AG04450 (cell line): ENCODE results near the gene CEP250. TPM values are rescaled to one million over a fixed set of nuclear protein-coding genes. Genes with fewer than 3 reads are reported as not detected.
A peak's percentile ranks its signal among the peaks of the same experiment; 100 is the strongest.
"Not testable (repeated sequence)": the region's sequence is repeated elsewhere in the genome, so short reads cannot be mapped to it uniquely, and the experiment has no call there.

Experiments
- CTCF ChIA-PET: fragments of 300-600, 350-600 bp; formaldehyde crosslinking; extraction: SDS; loops from one replicate; lab custom pipeline; 2022; ENCODE audit warnings: antibody characterized with exemption, inconsistent platforms; lab: Charles Lee
- POLR2A ChIA-PET: fragments of 350-600 bp; formaldehyde crosslinking; extraction: SDS; loops from one replicate; lab custom pipeline; 2021; ENCODE audit warnings: antibody characterized with exemption, inconsistent platforms; lab: Yijun Ruan, JAX
- DNase-seq: peaks from one replicate; pipeline ENCODE4 v3.0.0-alpha.2; 2011; ENCODE audit warnings: low read depth, low spot score
- H3K27ac ChIP-seq: one replicate; pipeline ENCODE4 v1.5.1; 2012; ENCODE audit warnings: low read depth, low read length, control low read depth
- H3K27me3 ChIP-seq: one replicate; pipeline ENCODE4 v1.6.0; 2012; ENCODE audit warnings: low read length; ENCODE audit not compliant: control insufficient read depth, insufficient read depth
- H3K4me3 ChIP-seq: 2 replicates; pipeline ENCODE4 v1.5.1; 2011; ENCODE audit warnings: mild to moderate bottlenecking, low read depth, low read length, control low read depth
- H3K9me3 ChIP-seq: 2 replicates; pipeline ENCODE4 v1.5.1; 2012; ENCODE audit warnings: low read length; ENCODE audit not compliant: control insufficient read depth, insufficient read depth
- polyA plus RNA-seq: library from polyadenylated mRNA; depleted of rRNA; stranded (reverse); fragments of >200 nt; gene quantifications from 2 replicates; pipeline ENCODE4 v1.2.3, GENCODE V29; 2011
- TF ChIP-seq, protein P1 (sequence below): IDR thresholded peaks from 2 replicates; pipeline ENCODE4 v1.5.1; 2011; ENCODE audit warnings: low read depth, low read length, control low read depth, inconsistent platforms

Gene CEP250
- polyA plus RNA-seq, 1 experiment, result 16.8 TPM

- Histone ChIP-seq H3K9me3 (no peaks in the 10 kb centered on the region; the same call in 1 of the 2 replicates), H3K27ac (no peak overlapping the region), H3K4me3 (no peak overlapping the region), H3K27me3 (no peaks in the 10 kb centered on the region)
- CTCF ChIA-PET, result no interaction called here
- DNase-seq, result no peak
- TF ChIP-seq, protein P1, sequence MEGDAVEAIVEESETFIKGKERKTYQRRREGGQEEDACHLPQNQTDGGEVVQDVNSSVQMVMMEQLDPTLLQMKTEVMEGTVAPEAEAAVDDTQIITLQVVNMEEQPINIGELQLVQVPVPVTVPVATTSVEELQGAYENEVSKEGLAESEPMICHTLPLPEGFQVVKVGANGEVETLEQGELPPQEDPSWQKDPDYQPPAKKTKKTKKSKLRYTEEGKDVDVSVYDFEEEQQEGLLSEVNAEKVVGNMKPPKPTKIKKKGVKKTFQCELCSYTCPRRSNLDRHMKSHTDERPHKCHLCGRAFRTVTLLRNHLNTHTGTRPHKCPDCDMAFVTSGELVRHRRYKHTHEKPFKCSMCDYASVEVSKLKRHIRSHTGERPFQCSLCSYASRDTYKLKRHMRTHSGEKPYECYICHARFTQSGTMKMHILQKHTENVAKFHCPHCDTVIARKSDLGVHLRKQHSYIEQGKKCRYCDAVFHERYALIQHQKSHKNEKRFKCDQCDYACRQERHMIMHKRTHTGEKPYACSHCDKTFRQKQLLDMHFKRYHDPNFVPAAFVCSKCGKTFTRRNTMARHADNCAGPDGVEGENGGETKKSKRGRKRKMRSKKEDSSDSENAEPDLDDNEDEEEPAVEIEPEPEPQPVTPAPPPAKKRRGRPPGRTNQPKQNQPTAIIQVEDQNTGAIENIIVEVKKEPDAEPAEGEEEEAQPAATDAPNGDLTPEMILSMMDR, result no peak
- POLR2A ChIA-PET, result no interaction called here
Observed at GRCh38 chr20:35451295-35451694, 4.1 kb upstream of the CEP250 start.

GRCh38 chr20:35453647-35454046, 1.8 kb upstream of the CEP250 start:
- ChIA-PET POLR2A (no interaction called here), CTCF (interaction anchor here (1.0 to 2.5 kb wide), 3 partner anchors 14 to 122 kb away, joined by 4 to 7 read pairs (median 6); partner anchors contain the start of gene GDF5)

GRCh38 chr20:35456700-35457099, 1.3 kb downstream of the CEP250 start:
- not testable (repeated sequence) for DNase-seq, H3K9me3 ChIP-seq, H3K27me3 ChIP-seq, H3K27ac ChIP-seq
- ChIA-PET CTCF (interaction anchor here (0.7 to 2.9 kb wide), 5 partner anchors 7 to 360 kb away, joined by 3 to 18 read pairs (median 9); no protein-coding TSS in a partner anchor), POLR2A (interaction anchor here (0.6 to 0.7 kb wide), 2 partner anchors 85 to 172 kb away, joined by 3 to 5 read pairs; partner anchors contain the start of gene EIF6)
- H3K4me3 ChIP-seq, result peak overlapping the region; percentile 91; the same call in 1 of the 2 replicates

More at GRCh38 chr20:35453647-35454046, 1.8 kb upstream of the CEP250 start:
- Histone ChIP-seq H3K4me3 (peak overlapping the region; percentile 91; the same call in 1 of the 2 replicates), H3K9me3 (no peaks in the 10 kb centered on the region; the same call in 1 of the 2 replicates), H3K27ac (peak overlapping the region; percentile 11), H3K27me3 (no peaks in the 10 kb centered on the region)
- DNase-seq, result no peak
- TF ChIP-seq, protein P1, result no peak

DNA sequence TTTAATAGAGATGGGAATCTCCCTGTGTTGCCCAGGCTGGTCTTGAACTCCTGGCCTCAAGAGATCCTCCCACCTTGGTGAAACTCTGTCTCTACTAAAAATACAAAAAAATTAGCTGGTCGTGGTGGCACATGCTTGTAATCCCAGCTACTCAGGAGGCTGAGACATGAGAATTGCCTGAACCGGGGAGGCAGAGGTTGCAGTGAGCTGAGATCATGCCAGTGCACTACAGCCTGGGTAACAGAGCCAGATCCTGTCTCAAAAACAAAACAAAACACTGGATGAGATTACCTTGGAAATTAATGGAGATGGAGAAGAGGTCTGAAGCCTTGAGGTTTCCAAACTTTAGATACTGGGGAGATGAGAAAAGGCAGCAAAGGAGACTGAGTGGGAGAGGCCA, 2.1 kb downstream of the CEP250 start:
- H3K27ac ChIP-seq, H3K4me3 ChIP-seq, H3K9me3 ChIP-seq, DNase-seq, H3K27me3 ChIP-seq, POLR2A ChIA-PET: not testable (repeated sequence)
- CTCF ChIA-PET, result interaction anchor here (2.3 to 2.9 kb wide), 2 partner anchors 11 to 361 kb away, joined by 10 to 18 read pairs; no protein-coding TSS in a partner anchor

GRCh38 chr20:35458388-35458787, 3.0 kb downstream of the CEP250 start:
- Histone ChIP-seq H3K27ac (no peak overlapping the region), H3K4me3 (no peak overlapping the region), H3K9me3 (no peaks in the 10 kb centered on the region; the same call in 1 of the 2 replicates), H3K27me3 (no peaks in the 10 kb centered on the region)
- CTCF ChIA-PET, result no interaction called here
- TF ChIP-seq, protein P1, result no peak
- DNase-seq, result no peak
- POLR2A ChIA-PET, result no interaction called here

GRCh38 chr20:35461620-35462019, 6.2 kb downstream of the CEP250 start:
- ChIA-PET POLR2A (no interaction called here), CTCF (no interaction called here)
- TF ChIP-seq, protein P1, result no peak
- no peaks in the 10 kb centered on the region for H3K27me3 ChIP-seq
- H3K9me3 ChIP-seq, result no peaks in the 10 kb centered on the region
- H3K27ac ChIP-seq, result no peak overlapping the region
- no peak for DNase-seq
- H3K4me3 ChIP-seq, result no peak overlapping the region
